Activated naive CD4-positive, alpha-beta T cell treated with anti-CD3 and anti-CD28 coated beads, Interleukin-2, amount 50 U/mL, for 16 hours (primary cell): ENCODE results near the gene TMEM154.

Experiments
- DNase-seq: peaks from one replicate; pipeline ENCODE4 v3.0.0-alpha.2; 2020

The TMEM154 gene

DNA sequence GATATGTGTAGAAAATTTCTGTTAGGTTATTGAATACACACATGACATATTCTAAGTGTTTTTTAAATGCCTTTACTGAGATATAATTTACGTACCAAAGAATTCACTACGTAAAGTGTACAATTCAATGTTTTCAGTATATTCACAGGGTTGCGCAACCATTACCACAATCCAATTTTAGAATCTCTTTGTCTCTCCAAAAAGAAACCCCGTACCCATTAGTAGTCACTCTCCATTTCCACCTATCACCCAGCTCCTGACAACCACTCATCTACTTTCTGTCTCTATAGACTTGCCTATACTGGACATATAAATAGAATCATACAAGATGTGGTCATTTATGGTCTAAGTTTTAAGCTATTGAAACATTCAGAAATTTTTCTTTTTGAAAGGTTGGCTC, 90.9 kb downstream of the TMEM154 start:
- DNase-seq: no peak

DNA sequence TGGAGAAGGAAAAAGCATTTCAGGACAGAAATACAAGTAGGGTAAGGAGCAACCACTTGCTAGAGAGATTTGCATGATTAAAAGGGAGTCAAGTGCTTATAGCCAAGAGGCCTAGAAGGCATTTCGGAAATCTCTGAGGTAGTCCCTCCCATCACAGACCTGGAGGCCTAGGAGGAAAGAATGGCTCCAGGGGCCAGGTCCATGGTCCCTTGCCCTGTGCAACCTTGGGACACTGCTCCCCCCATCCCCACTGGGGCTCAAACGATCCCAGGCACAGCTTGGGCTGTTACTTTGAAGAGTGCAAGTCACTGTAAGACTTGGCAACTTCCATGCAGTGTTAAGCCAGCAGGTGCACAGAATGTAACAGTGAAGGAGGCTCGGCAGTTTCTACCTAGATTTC, 92.7 kb downstream of the TMEM154 start:
- DNase-seq: no peak

DNA sequence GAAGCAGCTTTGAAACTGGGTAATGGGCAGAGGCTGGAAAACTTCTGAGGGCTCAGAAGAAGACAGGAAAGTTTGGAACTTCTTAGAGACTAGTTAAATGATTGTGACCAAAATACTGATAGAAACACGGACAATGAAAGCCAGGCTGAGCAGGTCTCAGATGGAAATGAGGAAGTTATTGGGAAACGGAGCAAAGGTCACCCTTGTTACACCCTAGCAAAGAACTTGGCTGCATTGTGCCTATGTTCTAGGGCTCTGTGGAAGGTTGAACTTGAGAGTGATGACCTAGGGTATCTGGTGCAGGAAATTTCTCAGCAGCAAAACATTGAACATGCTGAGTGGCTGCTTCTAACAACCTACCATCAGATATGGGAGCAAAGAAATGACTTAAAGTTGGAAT, 93.1 kb downstream of the TMEM154 start:
- no peak for DNase-seq

DNA sequence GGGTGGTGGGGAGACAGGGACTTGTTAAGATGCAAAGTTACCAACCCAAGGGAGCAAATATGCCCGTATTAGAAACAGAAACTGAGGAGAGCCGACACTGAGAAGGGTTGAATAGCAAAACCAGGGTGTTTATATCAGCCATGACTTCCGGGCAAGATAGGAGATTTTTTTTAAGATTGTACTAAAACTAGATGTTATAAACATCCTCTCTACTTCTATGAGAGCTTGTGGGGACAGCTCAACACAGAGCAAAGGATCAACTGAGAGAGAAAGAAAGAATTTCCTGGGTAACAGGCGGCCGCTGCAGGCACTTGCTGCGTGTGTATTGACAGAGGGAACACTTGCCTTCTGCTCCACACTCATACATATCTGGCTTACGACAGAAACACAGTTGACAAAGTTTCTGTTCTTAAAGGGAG, 94.8 kb downstream of the TMEM154 start:
- DNase-seq: no peak

DNA sequence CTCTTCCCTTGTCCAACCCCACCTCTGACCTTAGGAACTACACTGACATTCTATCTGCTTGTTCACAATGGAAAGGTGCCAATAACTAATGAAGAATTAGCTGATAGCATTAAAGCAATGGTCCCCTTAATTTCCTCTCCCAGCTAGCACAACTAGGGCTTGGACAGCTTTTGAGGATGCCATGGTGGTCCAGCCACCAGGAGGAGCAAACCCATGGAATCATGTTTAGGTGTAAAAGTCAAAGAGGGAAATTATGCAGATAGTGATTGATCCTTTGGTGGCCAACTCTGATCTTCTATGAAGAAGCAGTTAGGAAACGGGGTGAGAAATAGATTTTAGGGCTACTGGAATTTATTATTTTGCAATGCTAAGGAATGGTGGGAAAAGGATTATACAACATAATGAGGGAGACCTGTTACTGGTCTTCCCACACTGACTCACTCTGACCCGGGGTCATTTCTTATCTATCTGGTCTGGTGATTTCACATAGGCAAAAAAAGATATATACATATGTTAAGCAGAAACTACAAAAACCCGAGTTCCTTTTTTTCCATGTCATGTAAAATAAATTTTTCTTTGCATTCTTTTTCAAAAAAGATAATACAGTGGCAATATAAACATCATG, 98.1 kb downstream of the TMEM154 start:
- DNase-seq: no peak

DNA sequence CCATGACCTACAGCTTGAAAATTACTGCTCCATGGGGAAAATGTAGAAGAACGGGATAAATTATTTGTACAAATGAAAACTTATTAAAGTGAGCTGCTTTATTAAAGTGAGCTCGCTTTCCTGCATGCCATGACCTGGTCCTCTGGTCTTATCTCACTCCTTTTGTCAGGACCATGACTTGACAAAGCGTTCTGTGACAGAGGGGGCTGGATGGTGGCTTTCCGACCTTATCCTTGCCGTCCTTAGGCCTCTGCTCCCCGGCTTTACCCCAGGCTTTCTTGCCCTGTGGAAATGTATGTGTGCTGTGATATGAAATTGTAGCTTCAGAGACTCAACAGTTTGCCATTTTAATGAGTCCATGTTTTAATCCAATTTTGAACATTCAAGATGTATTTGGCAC, 99.9 kb downstream of the TMEM154 start:
- DNase-seq: no peak

DNA sequence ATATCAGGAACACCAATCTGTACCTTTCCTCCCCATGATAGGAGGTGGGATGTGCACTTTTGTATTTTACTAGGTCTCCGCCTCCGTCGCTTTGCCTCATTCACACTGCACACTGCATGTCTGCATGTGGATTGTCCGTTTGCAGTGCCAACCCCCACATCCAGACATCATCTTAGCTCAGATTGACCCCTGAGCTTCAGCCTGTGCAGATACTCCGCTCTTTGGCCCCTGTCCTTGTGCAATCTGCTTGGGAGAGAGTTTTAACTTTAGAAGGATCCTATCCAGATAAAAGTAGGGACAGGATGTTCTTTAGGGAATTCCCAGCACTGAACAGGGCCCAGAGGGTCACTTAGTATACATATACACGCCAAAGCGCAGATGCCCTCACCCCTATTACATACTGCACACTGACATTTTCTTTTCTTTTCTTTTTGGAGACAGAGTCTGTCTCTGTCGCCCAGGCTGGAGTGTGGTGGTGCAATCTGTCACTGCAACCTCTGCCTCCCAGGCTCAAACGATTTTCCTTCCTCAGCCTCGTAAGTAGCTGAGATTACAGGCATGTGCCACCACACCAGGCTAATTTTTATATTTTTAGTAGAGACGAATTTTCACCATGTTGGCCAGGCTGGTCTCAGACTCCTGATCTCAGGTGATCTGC, 100.6 kb downstream of the TMEM154 start:
- DNase-seq: no peak

DNA sequence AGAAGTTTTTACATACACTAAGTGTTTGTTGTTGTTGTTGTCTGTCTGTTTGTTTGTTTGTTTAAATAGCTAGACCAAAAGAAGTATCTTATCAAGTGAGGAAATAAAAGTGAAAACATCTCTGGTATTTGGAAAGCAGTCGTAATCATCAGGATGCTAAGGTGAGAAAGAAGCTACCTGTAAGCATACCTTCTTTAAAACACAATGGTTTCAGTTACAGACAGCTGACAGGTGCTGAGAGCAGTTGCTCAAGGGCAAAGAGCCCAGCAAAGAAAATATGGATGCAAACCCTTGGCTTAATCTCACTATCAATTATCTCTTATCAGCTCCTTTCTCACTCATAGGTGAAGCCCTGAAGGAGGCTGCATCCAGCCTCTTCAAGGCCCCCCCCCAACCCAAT, 101.1 kb downstream of the TMEM154 start:
- DNase-seq: no peak

DNA sequence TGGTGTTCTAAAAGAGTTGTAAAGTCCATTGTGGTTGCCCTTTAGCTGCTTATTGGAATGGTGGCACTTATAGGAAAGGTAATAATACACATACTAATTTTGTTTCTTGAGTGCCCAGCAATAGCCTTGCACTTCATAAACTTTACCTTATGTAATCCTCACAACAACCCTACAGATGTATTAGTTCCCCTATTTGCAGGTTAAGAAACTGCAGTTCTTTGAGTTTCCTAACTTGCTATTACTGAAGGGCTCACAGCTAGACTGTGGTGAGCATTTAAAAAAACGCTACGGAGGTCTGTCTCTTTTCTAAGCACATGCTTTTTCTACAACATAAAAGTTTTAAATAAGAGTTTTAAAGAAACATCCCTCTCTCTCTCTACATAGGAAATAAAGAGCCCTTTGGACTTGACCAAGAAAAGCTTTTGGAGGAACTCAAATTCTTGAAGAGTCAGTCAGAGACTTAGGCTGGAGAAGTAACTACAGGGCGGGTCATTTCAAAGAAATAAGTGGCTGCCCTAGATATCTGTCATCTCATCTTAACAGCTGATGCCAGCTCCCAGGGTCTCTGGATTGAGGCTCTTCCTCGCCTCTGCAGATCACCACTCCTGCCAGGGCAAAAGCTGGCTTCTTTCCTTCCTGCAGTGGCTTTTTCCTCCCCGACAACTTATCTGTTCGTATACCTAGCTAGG, 101.9 kb downstream of the TMEM154 start:
- DNase-seq: no peak

DNA sequence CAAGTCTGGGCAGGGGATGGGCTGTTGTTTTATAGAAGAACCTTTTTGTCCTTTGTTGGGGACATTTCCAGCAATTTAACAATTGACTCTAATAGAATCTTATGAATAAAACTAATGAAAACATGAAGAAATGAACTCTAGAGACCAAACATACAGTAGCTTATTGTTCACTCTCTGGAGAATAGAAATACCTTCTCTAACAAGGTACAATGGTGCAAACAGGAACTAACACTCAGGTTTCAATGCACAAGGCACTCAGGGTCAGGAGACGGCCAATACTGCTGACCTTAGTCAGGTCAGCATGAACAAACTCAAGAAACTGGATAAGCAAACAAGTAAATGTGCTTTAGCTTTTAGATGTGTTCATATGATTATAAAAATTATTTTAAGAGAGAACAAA, 104.3 kb downstream of the TMEM154 start:
- DNase-seq: no peak

DNA sequence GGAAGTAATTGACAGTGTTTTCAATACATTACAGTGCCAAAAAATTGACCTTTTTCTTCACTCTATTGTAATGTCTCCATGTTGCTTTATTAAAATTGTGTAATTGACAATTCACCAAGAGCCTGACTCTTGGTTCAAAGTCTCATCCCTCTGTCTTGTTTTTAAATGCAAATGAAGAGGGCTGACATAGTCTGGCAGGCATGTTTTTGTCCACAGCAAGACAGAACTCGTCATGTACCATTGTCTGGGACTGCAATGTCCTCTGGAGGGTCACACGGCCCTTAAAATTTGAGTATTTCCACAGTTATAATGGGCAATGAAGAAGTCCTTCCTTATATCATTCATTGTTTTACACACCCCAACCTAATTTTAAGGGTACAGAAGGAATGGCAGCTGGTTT, 105.9 kb downstream of the TMEM154 start:
- no peak for DNase-seq

DNA sequence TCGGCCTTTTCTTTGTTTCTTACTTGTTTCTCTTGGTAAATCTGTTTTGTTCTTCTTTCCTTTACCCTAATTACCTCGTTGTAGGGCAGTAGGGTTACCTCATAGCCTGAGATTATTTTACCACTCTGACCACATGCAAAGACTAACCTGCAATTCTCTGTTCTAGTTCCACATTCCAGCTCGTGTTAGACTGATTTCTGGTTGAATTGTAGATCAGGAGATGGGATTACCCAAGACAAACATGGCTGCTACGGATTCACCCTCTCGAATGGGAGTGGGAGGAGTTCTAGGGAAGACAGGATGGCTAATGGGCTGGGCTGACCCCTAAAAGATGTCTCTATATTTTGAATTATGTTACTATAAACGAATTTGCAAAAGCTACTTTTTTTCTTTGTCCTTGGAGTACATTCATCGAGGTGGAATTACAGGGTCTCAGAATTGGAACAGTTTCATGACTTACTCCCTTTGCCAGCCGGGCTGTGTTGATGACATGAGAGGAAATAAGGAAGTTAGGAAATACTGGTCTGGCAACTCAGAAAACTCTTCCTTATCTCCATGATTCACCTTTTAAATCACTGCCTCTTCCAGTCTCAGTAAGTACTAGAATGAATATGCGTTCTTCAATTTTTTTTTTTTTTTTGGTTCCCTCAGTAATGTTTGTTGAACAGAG, 107.2 kb downstream of the TMEM154 start:
- no peak for DNase-seq

DNA sequence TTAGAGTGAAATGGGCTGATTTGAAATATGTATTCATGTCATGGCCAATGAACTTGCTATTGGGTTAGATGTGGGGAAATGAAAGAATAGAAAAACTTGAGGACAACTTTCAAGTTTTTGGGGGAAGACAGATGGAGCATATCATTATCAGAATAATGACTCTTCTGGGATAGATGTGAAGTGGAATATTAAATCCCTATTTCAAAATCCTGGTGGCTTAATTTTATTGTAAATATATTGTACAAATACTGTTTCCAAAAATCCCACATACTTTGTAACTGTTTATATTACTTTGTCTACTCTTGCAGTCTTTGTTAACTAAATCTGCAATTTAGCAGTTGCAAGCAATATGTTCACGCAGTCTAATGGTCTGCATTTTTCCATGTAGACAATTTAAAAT, 108.0 kb downstream of the TMEM154 start:
- no peak for DNase-seq

DNA sequence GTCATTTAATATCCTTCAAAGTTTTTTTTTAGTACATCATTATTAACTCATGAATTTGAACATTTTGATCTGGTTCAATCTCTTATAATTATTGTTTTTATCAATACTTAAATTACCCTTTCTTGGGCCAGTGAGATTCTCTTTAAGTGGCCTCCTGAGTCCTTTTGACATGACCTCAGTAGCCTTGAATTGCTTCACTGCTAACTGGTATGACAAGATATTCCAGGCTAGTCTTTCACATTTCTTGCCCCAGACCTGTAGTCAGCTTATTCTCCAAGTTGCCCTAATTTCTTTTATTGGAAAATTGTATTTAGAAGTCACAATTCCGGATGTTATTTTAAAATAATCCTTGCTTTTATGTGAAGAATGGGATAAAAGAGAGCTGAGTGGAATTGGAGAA, 108.5 kb downstream of the TMEM154 start:
- no peak for DNase-seq
